Measurements from ENCODE around the gene SNRNP70.

SNRNP70 gene

GRCh38 chr19:49064768-49065611, 20.3 kb upstream of the SNRNP70 start, which contains the start of gene NTF4:
Gene NTF4 (minus strand): TSS chr19:49064818. CDS start chr19:49061997, 2,821 bp downstream.
- Histone ChIP-seq H4K20me1 (ENCODE audit: insufficient read depth, low read length) (no peaks in the 10 kb centered on the region), H3K4me3 (ENCODE audit: low read length) (no peak within 1 kb of the TSS)

GRCh38 chr19:49065905-49066512, 19.2 kb upstream of the SNRNP70 start:
- H3K9ac ChIP-seq (ENCODE audit: low read length) = no peak overlapping the region
- no peak overlapping the region for H3K27ac ChIP-seq (ENCODE audit: low read length)
- no peak overlapping the region for H3K4me3 ChIP-seq (ENCODE audit: low read length)
- no peaks in the 10 kb centered on the region for H4K20me1 ChIP-seq (ENCODE audit: insufficient read depth, low read length)
- TF ChIP-seq CTCF (IDR thresholded peaks at IDR 0.05; ENCODE audit: low read depth, low read length) = no peak
- no peak for TF ChIP-seq EZH2phosphoT487 (IDR thresholded peaks at IDR 0.05; ENCODE audit: low read depth)
- no peaks in the 10 kb centered on the region for H3K4me1 ChIP-seq (ENCODE audit: low read length)
- H3K4me2 ChIP-seq (ENCODE audit: low read length) = no peak overlapping the region
- no peaks in the 10 kb centered on the region for H3K9me3 ChIP-seq (ENCODE audit: insufficient read depth, low read length)
- H3K79me2 ChIP-seq (ENCODE audit: low read length) = no peaks in the 10 kb centered on the region
- no peak overlapping the region for H2AFZ ChIP-seq (ENCODE audit: low read depth, low read length)
- H3K27me3 ChIP-seq (ENCODE audit: low read depth, low read length) = peaks cover 25% of the 10 kb centered on the region
- H3K36me3 ChIP-seq (replicated peaks; ENCODE audit: low read depth, low read length) = no peaks in the 10 kb centered on the region

More at GRCh38 chr19:49064768-49065611, 20.3 kb upstream of the SNRNP70 start, which contains the start of gene NTF4:
- H3K79me2 ChIP-seq (ENCODE audit: low read length) = no peaks in the 10 kb centered on the region
- no peaks in the 10 kb centered on the region for H3K9me3 ChIP-seq (ENCODE audit: insufficient read depth, low read length)
- no peak within 1 kb of the TSS for H3K9ac ChIP-seq (ENCODE audit: low read length)
- no peaks in the 10 kb centered on the region for H3K4me1 ChIP-seq (ENCODE audit: low read length)
- no peak within 1 kb of the TSS for H2AFZ ChIP-seq (ENCODE audit: low read depth, low read length)
- H3K27ac ChIP-seq (ENCODE audit: low read length) = no peak within 1 kb of the TSS
- TF ChIP-seq CTCF (IDR thresholded peaks at IDR 0.05; ENCODE audit: low read depth, low read length) (no peak), EZH2phosphoT487 (IDR thresholded peaks at IDR 0.05; ENCODE audit: low read depth) (no peak)
- H3K4me2 ChIP-seq (ENCODE audit: low read length) = 0 out of 2 replicates have a peak within 1 kb of the TSS, but pooled peaks have one; percentile 29
- H3K27me3 ChIP-seq (ENCODE audit: low read depth, low read length) = peaks cover 25% of the 10 kb centered on the region
- H3K36me3 ChIP-seq (replicated peaks; ENCODE audit: low read depth, low read length) = no peaks in the 10 kb centered on the region

GRCh38 chr19:49067554-49067953, 17.7 kb upstream of the SNRNP70 start:
- no peaks in the 10 kb centered on the region for H3K4me1 ChIP-seq (ENCODE audit: low read length)
- H3K9me3 ChIP-seq (ENCODE audit: insufficient read depth, low read length) = no peaks in the 10 kb centered on the region
- no peak overlapping the region for H3K9ac ChIP-seq (ENCODE audit: low read length)
- no peak overlapping the region for H2AFZ ChIP-seq (ENCODE audit: low read depth, low read length)
- H3K4me3 ChIP-seq (ENCODE audit: low read length) = no peak overlapping the region
- H3K36me3 ChIP-seq (replicated peaks; ENCODE audit: low read depth, low read length) = no peaks in the 10 kb centered on the region
- H4K20me1 ChIP-seq (ENCODE audit: insufficient read depth, low read length) = no peaks in the 10 kb centered on the region
- no peak overlapping the region for H3K27ac ChIP-seq (ENCODE audit: low read length)
- peaks cover 25% of the 10 kb centered on the region for H3K27me3 ChIP-seq (ENCODE audit: low read depth, low read length)
- H3K4me2 ChIP-seq (ENCODE audit: low read length) = no peak overlapping the region
- no peak for TF ChIP-seq CTCF (IDR thresholded peaks at IDR 0.05; ENCODE audit: low read depth, low read length)
- no peak for TF ChIP-seq EZH2phosphoT487 (IDR thresholded peaks at IDR 0.05; ENCODE audit: low read depth)
- H3K79me2 ChIP-seq (ENCODE audit: low read length) = no peaks in the 10 kb centered on the region

- Histone ChIP-seq H2AFZ (ENCODE audit: low read depth, low read length) (no peak overlapping the region), H3K27ac (ENCODE audit: low read length) (no peak overlapping the region), H4K20me1 (ENCODE audit: insufficient read depth, low read length) (no peaks in the 10 kb centered on the region), H3K9ac (ENCODE audit: low read length) (no peak overlapping the region), H3K79me2 (ENCODE audit: low read length) (no peaks in the 10 kb centered on the region), H3K36me3 (replicated peaks; ENCODE audit: low read depth, low read length) (no peaks in the 10 kb centered on the region), H3K4me3 (ENCODE audit: low read length) (no peak overlapping the region), H3K9me3 (ENCODE audit: insufficient read depth, low read length) (no peaks in the 10 kb centered on the region), H3K4me1 (ENCODE audit: low read length) (no peaks in the 10 kb centered on the region), H3K27me3 (ENCODE audit: low read depth, low read length) (peaks cover 24% of the 10 kb centered on the region), H3K4me2 (ENCODE audit: low read length) (no peak overlapping the region)
- TF ChIP-seq CTCF (IDR thresholded peaks at IDR 0.05; ENCODE audit: low read depth, low read length) = no peak
- no peak for TF ChIP-seq EZH2phosphoT487 (IDR thresholded peaks at IDR 0.05; ENCODE audit: low read depth)
Measured at GRCh38 chr19:49069026-49069425, 16.2 kb upstream of the SNRNP70 start.
